GM18526 (cell line): ENCODE data around the gene MCL1.

Source experiments
- POLR2A ChIP-seq: IDR thresholded peaks from 3 replicates; pipeline ENCODE4 v1.6.1; 2011; ENCODE audit not compliant: insufficient read length; ENCODE audit errors: extremely low read depth

The MCL1 gene

DNA sequence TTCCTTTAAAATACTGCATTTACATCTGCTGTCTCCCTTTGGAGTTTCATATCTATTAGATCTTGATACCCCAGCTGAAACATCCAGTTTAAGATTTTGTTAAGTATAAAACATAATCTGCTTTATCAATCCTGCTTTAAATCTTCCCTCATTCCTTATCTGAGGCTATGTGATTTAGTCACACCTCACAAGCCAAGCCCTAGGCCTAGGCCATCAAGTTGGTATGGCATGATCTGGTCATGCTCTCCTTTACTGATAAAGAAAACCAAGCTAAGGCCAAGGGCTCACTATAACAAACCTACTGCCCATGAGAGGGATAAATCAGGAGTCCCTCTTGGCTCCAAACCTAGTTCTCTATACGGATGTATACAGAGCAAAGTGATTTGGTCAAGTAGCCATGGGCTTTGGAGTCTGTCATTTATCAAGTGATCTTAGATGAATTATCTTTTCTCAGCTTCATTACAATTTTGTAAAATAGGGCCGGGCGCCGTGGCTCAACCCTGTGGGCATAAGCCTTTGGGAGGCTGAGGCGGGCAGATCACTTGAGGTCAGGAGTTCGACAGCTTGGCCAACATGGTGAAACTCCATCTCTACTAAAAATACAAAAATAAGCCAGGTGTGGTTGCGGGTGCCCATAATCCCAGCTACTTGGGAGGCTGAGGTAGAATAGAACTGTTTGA lies 27.2 kb upstream of the MCL1 start:
- TF ChIP-seq POLR2A = no peak

DNA sequence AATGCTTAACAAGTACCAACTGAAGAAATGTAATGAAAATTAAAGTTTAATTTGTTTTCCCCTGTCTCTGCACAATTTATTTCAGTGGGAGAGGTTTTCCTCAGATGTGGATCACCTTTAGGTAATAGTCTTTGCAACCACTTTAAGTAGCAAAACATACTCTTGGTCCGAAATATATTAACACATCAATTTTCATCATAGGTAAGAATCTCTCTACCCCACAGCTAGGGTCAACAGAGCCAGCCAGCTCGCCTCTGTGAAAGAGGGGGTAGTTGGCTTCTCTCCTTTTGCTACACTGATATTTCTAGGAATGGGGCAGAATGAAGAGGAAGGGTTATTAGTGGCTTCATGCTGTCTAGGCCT lies 24.8 kb upstream of the MCL1 start:
- no peak for TF ChIP-seq POLR2A

GRCh38 chr1:150603711-150604110 lies 24.3 kb upstream of the MCL1 start:
- no peak for TF ChIP-seq POLR2A

- TF ChIP-seq POLR2A = no peak
Observed at GRCh38 chr1:150601540-150601939, 22.1 kb upstream of the MCL1 start.

DNA sequence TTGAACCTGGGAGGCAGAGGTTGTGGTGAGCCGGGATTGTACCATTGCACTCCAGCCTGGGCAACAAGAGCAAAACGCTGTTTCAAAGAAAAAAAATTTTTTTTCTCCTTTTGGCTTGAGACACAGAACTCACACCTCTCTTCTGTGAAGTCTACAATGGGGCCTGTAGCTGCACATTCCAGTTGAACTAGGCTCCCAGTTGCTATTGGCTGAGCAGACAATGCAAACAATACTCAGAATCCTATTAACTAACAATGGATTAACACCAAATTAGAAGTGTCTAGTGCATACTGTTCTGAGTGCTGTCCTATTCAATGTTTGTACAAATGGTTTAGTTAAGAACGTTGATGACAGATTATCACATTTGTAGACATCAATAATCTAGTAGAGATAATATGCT lies 17.6 kb upstream of the MCL1 start:
- TF ChIP-seq POLR2A = no peak

- no peak for TF ChIP-seq POLR2A
Observed at GRCh38 chr1:150596095-150596892, 16.9 kb upstream of the MCL1 start.

DNA sequence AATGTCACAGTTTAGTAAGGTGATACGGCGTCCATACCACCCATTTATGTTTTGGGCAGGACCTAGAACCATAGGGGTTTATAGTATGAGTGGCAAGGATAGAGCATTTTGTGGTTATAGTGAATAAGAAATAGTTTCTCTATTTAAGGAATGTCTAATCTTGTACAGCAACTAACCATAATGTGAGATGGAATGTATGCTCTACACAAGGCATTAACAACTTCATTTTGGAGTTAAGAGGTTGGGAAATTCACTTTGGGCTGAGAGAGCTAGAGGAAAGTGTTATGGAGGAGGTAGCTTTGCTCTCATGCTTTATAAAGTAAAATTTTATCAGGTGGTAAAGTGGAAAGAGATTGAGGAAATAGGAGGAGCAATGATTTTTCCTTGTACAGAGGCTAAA lies 3.0 kb upstream of the MCL1 start:
- no peak for TF ChIP-seq POLR2A

GRCh38 chr1:150579945-150580642 lies 684 bp upstream of the MCL1 start:
- no peak for TF ChIP-seq POLR2A

DNA sequence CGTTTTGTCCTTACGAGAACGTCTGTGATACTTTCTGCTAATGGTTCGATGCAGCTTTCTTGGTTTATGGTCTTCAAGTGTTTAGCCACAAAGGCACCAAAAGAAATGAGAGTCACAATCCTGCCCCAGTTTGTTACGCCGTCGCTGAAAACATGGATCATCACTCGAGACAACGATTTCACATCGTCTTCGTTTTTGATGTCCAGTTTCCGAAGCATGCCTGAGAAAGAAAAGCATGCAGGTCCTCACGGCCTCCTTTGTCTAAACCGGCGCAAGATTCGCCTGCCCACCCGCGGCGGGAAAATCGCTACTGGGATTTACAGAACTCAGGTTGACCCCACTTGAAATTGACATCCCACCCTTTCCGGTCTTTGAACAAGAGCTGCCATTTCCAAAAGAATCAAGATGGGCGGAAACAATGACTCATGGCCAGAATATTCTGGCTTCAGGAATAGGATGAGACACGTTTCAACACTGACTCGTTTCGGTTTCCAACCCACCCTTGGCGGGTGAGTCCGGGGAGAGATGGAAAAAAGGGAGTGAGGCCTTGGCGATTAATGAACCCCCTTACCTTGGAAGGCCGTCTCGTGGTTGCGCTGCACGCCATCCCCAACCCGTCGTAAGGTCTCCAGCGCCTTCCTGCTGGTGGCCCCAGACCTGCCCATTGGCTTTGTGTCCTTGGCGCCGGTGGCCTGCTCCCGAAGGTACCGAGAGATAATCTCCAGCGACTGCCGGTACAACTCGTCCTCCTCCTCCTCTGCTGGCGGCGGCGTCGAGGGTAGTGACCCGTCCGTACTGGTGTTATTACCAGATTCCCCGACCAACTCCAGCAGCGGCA lies 919 bp downstream of the MCL1 start:
- no peak for TF ChIP-seq POLR2A

- TF ChIP-seq POLR2A = no peak
Observed at GRCh38 chr1:150577557-150578271, 1.7 kb downstream of the MCL1 start.

- no peak for TF ChIP-seq POLR2A
Observed at GRCh38 chr1:150576794-150577556, 2.4 kb downstream of the MCL1 start.

- no peak for TF ChIP-seq POLR2A
Observed at GRCh38 chr1:150576367-150576711, 3.1 kb downstream of the MCL1 start.

GRCh38 chr1:150575518-150576366 lies 3.7 kb downstream of the MCL1 start:
- no peak for TF ChIP-seq POLR2A
